CMK (cell line): Measurements from ENCODE around the gene FGF19.

ENCODE experiments used
- DNase-seq: peaks from one replicate; pipeline ENCODE4 v3.0.0-alpha.2; 2010; ENCODE audit warnings: low read depth

Gene FGF19

DNA sequence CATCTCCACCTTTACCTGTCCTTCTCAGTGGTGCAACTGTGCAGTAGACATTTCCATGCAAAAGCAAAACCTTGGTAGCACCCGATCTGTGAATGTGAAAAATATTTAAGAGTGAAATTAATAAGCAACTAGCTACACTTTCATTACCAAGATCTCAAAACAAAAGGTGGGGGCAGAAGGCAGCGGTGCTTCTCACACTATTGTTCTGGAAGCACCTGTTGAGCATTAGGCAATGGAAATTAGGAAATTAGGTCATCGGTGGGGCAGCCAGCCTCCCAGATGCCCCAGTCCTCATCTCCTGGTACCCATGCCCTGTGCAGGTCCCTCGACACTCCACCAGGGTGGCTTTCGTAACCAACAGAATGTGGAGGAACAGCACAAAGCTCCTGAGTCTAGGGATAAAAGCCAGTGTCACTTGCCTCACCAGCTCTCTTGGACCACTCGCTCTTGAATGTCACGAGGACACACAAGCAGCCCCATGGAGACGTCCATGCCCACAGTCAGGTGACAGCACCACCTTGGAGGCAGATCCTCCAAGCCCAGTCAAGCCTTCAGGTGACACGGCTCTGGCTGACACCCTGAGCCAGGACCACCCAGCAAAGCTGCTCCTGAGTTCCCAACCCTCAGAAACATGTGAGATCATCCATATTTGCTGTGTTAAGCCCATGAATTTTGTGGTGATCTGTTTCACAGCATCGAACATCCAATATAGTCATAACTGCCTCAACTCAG is 31.9 kb downstream of the FGF19 start:
- no peak for DNase-seq

DNA sequence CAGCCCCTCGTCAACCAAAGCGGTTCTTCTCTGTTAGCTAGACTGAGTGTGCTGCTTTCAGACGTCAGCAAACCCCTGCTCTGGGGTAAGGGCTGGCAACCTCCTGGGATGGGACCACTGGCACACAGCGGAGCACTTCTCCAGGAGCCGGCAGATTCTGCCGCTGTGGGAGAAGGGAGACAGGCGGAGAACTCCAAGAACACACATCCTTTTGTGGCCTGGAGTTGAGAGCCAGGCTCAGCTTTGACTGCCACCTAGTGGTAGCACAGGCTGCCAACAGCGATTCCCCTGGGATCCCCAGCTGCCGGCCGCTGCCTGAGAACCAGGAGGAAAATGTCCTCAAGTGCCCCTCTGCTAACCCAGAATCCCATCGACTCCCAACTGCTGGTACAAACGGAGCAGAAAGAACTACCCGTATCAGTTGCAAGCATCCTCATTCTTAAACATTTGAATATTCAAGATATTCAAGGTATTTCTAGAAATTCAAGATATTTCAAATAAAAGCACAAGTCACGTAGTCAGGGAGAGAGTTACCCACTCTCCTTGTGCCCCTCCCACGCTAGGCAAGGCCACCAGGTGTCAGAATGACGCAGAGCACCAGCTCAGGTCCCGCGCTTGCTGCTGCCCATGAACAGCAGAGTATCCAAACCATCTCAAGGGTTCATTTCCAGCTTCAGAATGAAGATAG is 33.5 kb downstream of the FGF19 start:
- DNase-seq, result peak; percentile 54

DNA sequence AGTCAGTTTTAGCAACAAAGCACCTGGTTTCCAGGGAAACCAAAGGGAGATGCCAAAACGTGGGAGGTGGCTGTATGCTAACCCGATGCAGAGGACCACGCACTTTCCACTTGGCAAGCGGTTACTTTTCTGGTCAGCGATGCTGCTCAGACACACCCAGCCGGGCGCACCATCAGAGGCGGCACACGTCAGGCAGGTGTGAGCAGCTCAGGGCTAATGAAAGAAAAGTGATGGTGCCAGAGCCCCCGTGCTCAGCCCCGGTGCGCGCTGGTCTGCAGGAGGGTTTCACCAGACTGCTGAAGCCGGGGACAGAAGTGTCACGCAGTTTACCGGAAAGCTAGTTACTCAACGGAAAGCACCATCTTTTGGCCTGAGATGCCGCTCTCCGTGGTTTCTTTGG is 34.3 kb downstream of the FGF19 start:
- no peak for DNase-seq

DNA sequence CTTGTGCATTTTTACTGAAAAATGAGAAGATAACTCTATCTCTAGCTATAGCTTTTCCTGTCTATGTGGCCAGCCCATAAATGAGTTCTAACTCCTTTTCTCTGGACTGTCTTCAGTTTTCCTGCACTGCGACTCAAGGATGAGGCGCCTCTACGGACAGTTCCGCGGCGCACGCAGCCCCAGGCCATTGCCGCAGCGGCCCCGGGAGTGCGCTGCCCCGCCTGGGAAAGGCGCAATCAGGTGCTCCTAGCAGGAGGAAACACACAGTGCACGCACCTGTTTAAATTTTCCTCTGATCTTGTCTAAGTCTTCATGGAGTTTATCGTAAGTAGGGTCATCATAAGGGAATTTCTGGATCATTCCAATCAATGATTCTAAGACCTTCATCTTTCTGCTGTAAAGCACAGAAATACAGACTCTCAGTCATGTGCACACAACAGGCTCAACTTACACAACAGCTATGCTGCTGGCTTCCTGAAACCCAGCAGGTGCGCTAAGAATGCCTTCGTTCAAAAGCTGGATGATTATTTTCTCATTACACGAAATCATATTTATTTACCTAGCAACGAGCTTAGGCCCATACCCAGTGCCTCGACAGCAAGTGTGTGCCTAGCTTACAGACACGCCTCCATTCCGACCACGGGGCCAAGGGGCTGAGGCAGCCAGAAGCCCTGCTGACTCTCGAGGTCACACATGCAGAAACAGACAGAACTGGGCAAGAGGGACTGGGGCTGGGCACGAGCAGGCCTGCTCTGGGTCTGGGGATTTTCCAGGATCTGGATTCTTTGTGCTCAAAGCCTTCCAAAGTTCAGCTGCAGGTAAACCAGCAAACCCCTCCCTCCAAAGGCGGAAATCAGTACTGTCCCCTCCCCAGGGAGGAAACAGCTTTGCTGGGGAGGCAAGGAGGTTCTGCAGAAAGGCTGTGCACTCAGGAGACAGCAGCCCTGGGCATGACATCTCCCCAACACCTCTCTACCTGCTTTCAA is 35.9 kb downstream of the FGF19 start:
- no peak for DNase-seq

DNA sequence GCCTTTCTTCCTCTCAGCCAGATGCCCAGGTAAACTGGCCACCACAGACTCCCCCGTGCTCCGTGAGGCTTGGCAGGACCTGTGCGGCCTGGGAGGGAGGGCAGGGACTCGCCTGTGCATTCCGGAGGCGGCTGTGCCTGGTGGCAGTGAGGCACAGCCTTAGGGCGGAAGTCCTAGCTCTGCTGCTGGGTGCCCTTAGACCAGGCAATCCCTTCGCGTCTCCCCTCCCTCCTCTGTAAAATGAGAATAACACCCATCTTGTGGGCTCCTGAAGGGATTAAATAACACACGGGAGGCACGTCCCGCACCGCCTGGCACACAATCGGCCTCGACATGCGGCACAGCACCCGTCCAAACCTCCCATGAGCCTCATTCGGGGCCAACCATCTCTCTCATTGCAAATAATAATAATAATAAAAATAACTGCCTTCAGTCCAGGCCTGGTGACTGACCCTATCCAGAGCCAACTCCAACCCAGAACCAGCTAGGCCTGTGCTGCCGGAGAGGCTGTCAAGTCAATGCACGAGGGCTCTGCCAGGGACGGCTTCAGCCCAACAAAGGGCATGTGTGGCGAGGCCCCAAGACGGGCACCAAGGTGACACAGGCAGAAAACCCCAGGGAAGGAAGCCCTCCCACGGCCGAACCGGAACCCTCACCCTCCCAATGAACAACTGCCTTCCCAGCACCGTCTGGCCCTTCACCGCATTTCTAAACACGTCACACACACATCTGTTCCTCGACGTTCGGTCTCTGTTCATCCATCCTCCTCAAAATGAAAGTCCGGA is 36.9 kb downstream of the FGF19 start:
- DNase-seq, result no peak

DNA sequence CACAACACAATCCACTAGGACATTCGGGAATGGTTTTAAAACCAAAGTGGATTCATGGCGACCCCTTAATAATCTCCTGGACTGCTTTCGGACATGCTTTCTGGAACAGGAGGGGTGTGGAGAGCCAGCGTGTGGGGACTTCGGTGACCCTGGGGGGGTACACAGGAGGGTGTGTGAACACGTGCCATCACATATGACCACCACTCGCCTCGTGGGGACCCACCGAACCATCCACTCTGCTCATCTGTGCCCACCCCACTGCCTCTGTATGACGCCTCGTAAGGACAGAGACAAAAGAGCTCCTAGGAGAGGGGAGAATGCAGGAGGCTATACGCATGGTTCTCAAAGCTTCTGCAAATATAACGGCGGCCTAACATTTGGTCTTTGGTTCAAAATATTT is 37.6 kb downstream of the FGF19 start:
- no peak for DNase-seq

DNA sequence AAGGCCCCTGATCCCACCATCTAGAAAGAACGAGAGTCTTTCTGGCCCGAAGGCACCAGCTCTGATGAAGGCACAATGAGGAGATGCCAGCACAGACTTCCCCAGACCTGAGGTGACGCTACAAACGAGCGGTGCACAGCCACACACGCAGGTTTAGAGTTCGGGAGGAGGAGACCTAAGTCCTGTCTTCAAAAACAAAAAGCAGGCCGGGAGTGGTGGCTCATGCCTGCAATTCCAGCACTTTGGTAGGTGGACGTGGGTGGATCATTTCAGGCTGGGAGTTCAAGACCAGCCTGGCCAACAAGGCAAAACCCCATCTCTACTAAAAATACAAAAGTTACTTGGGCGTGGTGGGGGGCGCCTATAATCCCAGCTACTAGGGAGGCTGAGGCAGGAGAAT is 38.2 kb downstream of the FGF19 start:
- no peak for DNase-seq

DNA sequence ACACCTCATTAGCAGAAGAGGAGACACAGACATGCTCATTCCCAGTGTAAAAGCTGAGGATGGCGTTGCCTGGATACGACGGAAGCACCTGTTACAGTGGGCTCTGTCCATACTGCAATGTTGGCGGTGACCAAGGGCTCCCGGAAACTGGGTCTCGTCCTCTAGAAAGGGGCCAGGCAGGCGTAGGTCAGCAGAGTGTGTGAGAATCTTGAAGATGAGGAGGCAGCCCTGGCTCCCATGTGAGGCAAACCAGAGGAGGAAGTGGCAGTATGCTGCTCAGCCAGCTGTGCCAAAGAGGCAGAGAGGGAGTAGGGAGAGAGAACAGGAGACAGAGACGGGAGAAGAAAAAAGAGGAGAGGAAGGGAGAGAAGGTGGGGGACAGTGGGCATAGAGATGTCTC is 38.9 kb downstream of the FGF19 start:
- no peak for DNase-seq

DNA sequence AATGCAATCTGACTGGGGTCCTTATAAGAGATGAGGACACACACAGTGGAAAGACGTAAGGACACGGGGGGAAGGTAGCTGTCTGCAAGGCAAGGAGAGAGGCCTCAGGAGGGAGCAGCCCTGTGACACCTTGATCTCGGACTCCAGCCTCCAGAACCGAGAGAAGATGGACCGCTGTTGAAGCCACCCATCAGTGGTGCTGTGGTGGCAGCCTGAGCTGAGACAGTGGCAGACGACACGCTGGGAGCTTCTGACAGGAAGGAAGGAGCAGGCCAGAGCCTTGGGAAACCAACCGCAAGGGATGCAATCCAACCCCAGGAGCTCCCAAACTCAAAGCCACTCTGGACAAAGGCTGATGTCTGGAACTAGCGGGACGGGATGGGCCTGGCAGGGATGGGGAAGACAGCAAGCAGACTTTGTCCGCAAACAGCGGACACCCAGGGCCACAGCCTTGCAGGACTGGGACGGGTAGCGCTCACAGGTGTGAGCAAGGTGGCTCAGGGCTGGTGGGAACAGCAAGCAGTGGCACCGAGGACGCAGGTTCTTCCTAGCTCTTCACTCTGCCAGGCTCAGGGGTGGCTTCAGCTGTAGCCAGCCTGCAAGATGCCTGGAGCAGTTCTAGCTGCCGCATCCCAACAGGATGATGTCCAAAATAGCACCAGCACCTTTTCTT is 39.6 kb downstream of the FGF19 start:
- DNase-seq, result no peak

DNA sequence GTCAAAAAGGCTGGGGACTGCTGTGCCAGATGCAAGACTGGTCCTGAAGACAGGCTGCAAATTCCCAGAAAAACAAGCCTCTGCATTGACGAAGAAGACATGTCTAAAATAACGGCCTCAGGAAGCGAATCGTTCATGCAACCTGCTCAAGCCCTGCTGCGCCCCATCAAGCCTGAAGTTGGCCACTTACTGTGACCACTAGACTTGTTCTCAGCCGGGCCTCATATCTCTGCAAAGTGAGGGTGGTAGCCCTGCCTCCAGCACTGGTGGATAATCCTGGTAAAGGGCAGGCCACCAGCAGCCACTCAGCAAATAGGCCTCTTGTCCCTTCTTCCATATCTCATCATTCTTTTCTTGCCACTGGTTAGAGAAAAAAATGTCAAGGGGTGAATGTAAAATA is 40.5 kb downstream of the FGF19 start:
- DNase-seq, result no peak

DNA sequence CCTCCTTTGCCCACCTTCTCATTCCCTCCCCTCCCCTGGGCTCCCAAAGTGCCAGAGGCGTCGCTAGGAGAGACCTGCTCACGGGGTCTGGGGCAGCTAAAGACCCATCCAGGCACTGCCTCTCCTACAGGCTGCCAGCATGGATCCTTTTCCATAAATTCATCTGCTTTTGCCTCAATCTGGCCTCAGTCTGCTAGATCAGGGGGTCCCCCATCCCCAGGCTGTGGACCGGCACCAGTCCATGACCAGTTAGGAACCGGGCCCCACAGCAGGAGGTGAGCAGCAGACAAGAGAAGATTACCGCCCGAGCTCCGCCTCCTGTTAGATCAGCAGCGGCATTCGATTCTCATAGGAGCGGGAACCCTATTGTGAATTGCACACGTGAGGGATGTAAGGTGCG is 41.0 kb downstream of the FGF19 start:
- DNase-seq, result no peak

DNA sequence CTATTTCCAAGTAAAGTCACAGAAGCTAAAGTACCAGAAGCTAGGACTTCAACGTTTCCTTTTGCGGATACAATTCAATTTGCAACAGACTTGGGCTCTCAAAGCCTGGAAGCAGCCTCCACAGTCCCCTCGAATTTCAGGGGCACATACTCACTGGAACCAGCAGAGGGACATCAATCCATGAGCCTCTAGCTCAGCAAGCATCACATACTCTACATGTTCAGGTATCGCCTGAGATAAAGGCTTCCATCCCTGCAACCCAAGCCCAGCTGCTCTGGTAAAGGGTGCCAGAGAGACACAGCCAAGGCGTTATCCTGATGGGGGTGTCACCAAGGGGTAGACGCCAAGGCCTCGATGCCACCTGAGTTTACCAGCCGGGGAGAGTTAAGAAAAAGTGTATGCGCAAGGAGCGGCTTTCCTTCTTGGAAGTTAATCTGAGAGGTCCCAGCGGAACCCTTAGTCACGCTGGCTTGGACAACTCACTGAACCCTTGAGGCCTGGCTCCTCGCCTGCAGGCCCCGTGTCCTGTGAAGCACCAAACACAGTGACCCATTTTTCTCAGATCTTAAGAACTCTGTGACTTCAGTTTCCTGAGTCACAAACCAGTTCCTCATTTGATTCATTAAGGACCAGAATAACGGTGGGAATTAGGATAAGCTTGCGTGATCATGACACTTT is 41.7 kb downstream of the FGF19 start:
- no peak for DNase-seq

DNA sequence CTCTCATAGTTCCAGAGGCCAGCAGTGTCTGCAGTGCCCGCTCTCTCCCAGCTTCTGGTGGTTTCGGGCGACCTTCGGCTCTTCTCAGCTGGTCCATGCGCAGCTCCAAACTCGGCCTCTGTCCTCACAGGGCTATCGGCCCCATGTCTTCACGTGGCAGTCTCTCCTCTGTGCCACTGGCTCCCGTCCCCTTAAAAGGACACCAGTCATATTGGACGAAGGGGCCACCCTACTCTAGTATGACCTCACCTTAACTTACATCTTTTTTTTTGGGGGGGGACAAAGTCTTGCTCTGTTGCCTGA is 42.5 kb downstream of the FGF19 start:
- no peak for DNase-seq

DNA sequence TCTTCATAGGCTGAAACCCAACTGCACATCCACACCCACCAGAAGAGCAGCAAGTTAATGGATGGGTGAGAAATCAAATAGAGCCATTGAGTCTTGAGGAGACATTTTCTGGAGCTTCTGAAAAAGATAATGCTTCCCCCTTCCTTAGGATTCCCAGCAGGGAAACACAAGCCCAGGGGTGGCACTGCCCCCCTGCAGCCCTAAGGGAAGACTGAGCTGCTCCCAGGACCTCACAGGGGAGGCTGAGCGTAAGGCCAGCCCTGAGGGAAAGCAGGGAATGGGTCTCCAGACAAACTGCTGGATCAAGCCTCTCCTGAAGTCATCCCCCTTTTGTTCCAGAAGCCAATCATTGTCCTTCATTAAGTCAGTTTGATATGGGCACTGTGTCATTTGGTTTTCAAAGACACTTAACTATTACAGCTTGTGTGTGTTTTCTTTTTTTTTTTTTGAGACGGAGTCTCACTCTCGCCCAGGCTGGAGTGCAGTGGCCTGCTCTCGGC is 43.8 kb downstream of the FGF19 start:
- no peak for DNase-seq

DNA sequence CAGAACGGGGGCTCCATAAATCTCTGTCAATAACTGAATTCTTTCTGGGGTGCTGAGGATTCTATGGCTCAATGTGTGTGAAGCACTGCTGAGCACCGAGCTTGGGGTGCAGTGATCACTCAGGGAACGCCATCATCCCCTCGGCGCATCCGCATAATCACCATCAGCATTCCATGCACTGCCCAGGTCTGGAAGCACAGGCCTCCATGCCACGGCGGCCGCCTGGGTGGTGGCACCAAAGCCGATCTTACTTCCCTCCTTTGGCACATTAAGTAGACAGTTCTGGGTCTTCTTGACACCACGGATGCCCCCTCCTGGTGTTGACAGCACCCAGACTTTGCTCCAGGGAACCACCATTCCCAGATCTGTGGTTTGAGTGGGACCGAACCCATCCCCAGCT is 44.2 kb downstream of the FGF19 start:
- no peak for DNase-seq

DNA sequence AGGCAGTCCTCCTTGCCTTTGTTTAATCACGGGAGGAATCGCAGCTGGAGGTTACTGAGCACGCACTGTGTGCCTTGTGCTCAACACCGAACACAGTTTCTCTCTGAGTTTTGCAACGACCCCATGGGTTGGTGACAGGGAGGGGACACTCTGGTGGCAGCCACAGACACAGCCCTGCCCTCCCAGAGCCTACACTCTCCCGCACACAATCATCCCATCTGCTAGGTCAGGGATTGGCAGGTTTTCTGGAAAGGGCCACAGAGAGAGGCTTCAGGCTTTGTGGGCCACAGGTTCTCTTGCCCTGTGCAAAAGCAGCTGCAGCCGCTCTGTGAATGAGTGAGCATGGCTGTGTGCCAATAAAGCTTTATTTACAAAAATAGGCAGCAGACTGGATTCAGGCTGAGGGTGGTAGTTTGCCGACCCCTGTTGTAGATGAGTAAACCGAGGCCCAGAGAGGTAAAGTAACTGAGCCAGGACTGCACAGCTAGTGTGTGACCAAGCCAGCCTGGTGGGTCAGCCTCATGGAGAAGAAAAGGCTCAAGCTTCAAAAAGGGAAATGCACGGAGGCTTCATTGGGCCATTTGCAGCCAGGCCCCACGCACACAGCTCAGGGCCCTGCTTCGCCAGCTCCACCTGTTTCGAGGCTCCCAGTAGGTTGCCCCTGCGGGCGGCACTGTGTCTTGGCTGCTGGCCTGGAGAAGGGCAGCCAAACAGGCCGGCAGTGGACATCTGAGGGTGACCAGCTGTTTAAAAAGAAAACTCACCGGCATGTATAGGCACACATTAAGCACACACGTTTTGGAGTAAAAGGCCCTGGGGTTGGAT is 45.0 kb downstream of the FGF19 start:
- DNase-seq, result no peak

DNA sequence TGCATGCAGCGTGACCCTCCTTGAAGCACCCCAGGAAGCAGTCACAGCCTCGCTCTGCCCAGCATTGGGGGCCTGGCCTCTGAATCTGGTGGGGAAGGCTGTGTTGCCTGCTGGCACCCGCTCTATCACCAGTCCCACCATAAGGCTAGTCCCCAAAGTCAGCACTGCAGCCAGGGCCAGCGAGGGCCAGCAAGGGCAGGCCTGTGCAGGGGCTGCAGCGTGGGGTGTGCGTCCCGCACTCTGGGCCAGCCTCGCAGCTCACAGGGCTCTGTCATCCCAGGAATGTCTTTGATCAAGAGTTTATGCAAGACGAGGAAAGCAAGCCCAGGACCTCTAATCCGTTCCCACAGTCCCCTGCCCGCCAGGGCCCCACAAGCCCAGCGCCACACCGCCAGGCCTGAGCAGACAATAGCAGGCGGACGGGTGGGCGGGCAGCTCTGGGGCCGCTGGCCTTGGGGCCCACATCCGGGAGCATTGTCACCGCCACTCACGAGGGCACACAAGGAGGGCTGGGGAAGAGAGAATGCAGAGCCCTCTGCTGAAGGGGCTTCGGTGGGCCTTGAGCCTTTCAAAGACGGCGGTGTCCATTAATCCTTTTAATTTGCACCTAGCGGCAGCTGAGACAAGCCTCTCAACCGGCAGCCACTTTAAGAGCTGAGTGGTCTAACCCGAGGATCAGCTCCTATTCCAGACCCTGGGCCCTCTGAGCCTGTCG is 45.8 kb downstream of the FGF19 start:
- DNase-seq, result no peak

DNA sequence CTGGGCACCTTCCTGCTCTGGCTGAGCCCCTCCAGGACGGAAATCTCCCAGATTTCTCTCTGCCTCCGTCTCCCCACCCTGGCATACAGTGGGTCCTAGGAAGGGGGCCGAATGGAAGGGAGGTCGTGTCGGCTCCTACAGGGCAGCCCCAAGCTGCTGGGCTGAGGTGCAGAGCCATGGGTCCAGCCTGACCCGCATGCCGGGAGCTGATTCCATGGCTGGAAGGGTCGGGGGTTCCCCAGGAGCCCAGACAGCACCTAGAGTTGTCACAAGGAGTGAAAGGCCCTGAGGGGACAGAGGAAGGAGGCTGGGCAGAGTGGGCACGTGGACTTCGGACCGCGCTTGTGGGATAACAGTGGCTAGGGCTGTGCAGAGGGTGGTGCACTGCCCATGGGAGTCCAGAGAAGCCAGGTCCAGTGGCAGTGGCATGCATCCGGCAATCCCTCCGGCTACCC is 46.3 kb downstream of the FGF19 start:
- DNase-seq, result no peak
